H1 (cell line): ENCODE data around the gene STEAP3. TPM values are rescaled to one million over a fixed set of nuclear protein-coding genes. Genes with fewer than 3 reads are reported as not detected.

Experiments
- CTCF ChIA-PET: fragments of 300-600 bp; sonication (Branson Sonifier 250); formaldehyde crosslinking; loops from one replicate; lab custom pipeline; 2021; ENCODE audit not compliant: partially characterized antibody; lab: Charles Lee
- POLR2A ChIA-PET: fragments of 300-600 bp; sonication (Branson Sonifier 250); formaldehyde crosslinking; loops from one replicate; lab custom pipeline; 2021; ENCODE audit warnings: inconsistent platforms; ENCODE audit not compliant: partially characterized antibody; lab: Charles Lee
- DNase-seq, 2 experiments: peaks; one replicate each; pipeline versions ENCODE4 v3.0.0 to v3.0.0-alpha.2; 2010 to 2022; ENCODE audit warnings: low spot score in 2 of 2, low read depth in 1 of 2, mixed read lengths in 1 of 2
- FAIRE-seq: peaks from 2 replicates; lab custom pipeline; 2011; peaks lifted over from hg19 to GRCh38; lab: Jason Lieb, UNC
- H2AFZ ChIP-seq: 2 replicates; pipeline ENCODE4 v1.8.1; 2012; ENCODE audit warnings: low read length, inconsistent platforms
- H2AK5ac ChIP-seq: 2 replicates; pipeline ENCODE4 v1.6.1; 2013; ENCODE audit warnings: low read depth, low read length
- H2BK120ac ChIP-seq: replicated peaks from 2 replicates; pipeline ENCODE3; 2013; ENCODE audit warnings: low read depth, low read length, inconsistent platforms
- H2BK12ac ChIP-seq: 2 replicates; pipeline ENCODE4 v1.6.1; 2013; ENCODE audit warnings: low read depth, low read length
- H2BK15ac ChIP-seq: 2 replicates; pipeline ENCODE4 v1.6.1; 2013; ENCODE audit warnings: low read length
- H2BK20ac ChIP-seq: 2 replicates; pipeline ENCODE4 v1.6.1; 2013; ENCODE audit warnings: low read length
- H2BK5ac ChIP-seq: 2 replicates; pipeline ENCODE4 v1.6.1; 2013; ENCODE audit warnings: low read depth, low read length
- H3K14ac ChIP-seq: 2 replicates; pipeline ENCODE4 v1.6.1; 2013; ENCODE audit warnings: inconsistent platforms; ENCODE audit not compliant: insufficient read length
- H3K18ac ChIP-seq: 2 replicates; pipeline ENCODE4 v1.6.1; 2013; ENCODE audit warnings: low read length; ENCODE audit errors: extremely low read depth
- H3K23ac ChIP-seq: 2 replicates; pipeline ENCODE4 v1.6.1; 2013; ENCODE audit warnings: inconsistent platforms; ENCODE audit not compliant: insufficient read length
- H3K23me2 ChIP-seq: 2 replicates; pipeline ENCODE4 v1.6.1; 2013; ENCODE audit warnings: low read depth, low read length
- H3K27ac ChIP-seq: 2 replicates; pipeline ENCODE4 v1.6.1; 2011; ENCODE audit warnings: low read depth, low read length, inconsistent platforms
- H3K27me3 ChIP-seq, 4 experiments: replicated peaks in 1 of 4; 1 replicate in 1 of 4; 2 replicates in 3 of 4; pipeline versions ENCODE4 v1.6.1 to v1.8.1; 2011 to 2013; ENCODE audit warnings: low read length in 3 of 4, mild to moderate bottlenecking in 3 of 4, inconsistent platforms in 2 of 4, mixed read lengths in 2 of 4, moderate library complexity in 1 of 4; ENCODE audit not compliant: control insufficient read depth in 3 of 4, insufficient read depth in 3 of 4; ENCODE audit errors: extremely low read depth in 1 of 4
- H3K36me3 ChIP-seq, 4 experiments: 2 replicates each; pipeline versions ENCODE4 v1.6.1 to v1.8.1; 2011 to 2013; ENCODE audit warnings: mild to moderate bottlenecking in 4 of 4, low read length in 3 of 4, moderate library complexity in 2 of 4, control low read depth in 1 of 4, inconsistent platforms in 1 of 4; ENCODE audit not compliant: insufficient read depth in 4 of 4, control insufficient read depth in 2 of 4
- H3K4ac ChIP-seq: replicated peaks from 2 replicates; pipeline ENCODE3; 2013; ENCODE audit warnings: low read length, low read depth, mixed read lengths, inconsistent platforms; ENCODE audit not compliant: insufficient read length
- H3K4me1 ChIP-seq, 4 experiments: replicated peaks in 1 of 4; 1 replicate in 1 of 4; 2 replicates in 3 of 4; pipeline versions ENCODE4 v1.6.1 to v1.8.1; 2011 to 2013; ENCODE audit warnings: low read length in 3 of 4, inconsistent platforms in 2 of 4, mixed read lengths in 1 of 4; ENCODE audit not compliant: insufficient read depth in 4 of 4, control insufficient read depth in 3 of 4
- H3K4me2 ChIP-seq, 2 experiments: 2 replicates each; pipeline versions ENCODE4 v1.6.1 to v1.8.1; 2011 to 2013; ENCODE audit warnings: low read depth in 2 of 2, low read length in 2 of 2, control low read depth in 1 of 2, inconsistent platforms in 1 of 2, mild to moderate bottlenecking in 1 of 2; ENCODE audit not compliant: insufficient read depth in 1 of 2
- H3K4me3 ChIP-seq, 4 experiments: fragments of 200-600, 300-600 bp in 1 of 4; sonication (generic), shearing (Covaris generic), sonication (Bioruptor Twin) in 1 of 4; 2 replicates each; pipeline versions ENCODE4 v1.5.1 to v1.8.1; 2011 to 2016; ENCODE audit warnings: low read length in 4 of 4, low read depth in 3 of 4, control low read depth in 2 of 4, inconsistent platforms in 2 of 4, mild to moderate bottlenecking in 2 of 4, mixed read lengths in 1 of 4, moderate library complexity in 1 of 4; ENCODE audit not compliant: insufficient read depth in 2 of 4; ENCODE audit errors: extremely low read depth in 1 of 4
- H3K56ac ChIP-seq: replicated peaks from 2 replicates; pipeline ENCODE3; 2013; ENCODE audit warnings: low read depth, mild to moderate bottlenecking, mixed read lengths, low read length, inconsistent platforms; ENCODE audit not compliant: insufficient read length
- H3K79me1 ChIP-seq: 2 replicates; pipeline ENCODE4 v1.6.1; 2013; ENCODE audit warnings: low read depth, low read length, control low read depth
- H3K79me2 ChIP-seq, 2 experiments: 2 replicates each; pipeline versions ENCODE4 v1.6.1 to v1.8.1; 2012 to 2013; ENCODE audit warnings: low read length in 2 of 2, mild to moderate bottlenecking in 2 of 2, inconsistent platforms in 1 of 2; ENCODE audit not compliant: insufficient read depth in 2 of 2, control insufficient read depth in 1 of 2
- H3K9ac ChIP-seq, 4 experiments: replicated peaks in 1 of 4; 1 replicate in 1 of 4; 2 replicates in 3 of 4; pipeline versions ENCODE4 v1.6.1 to v1.8.1; 2011 to 2013; ENCODE audit warnings: low read depth in 3 of 4, low read length in 3 of 4, control low read depth in 2 of 4, mild to moderate bottlenecking in 2 of 4, moderate library complexity in 2 of 4, inconsistent platforms in 1 of 4; ENCODE audit errors: extremely low read depth in 1 of 4
- H3K9me3 ChIP-seq, 2 experiments: 2 replicates each; pipeline versions ENCODE4 v1.6.1 to v1.8.1; 2012 to 2013; ENCODE audit warnings: mild to moderate bottlenecking in 2 of 2, moderate library complexity in 2 of 2, control low read depth in 1 of 2, inconsistent platforms in 1 of 2, low read depth in 1 of 2, low read length in 1 of 2, mixed read lengths in 1 of 2; ENCODE audit not compliant: insufficient read depth in 2 of 2
- H4K20me1 ChIP-seq, 2 experiments: replicated peaks in 1 of 2; 2 replicates each; pipeline versions ENCODE3 to v1.8.1; 2011 to 2013; ENCODE audit warnings: inconsistent platforms in 2 of 2, low read length in 2 of 2, mild to moderate bottlenecking in 1 of 2; ENCODE audit not compliant: insufficient read depth in 2 of 2, control insufficient read depth in 1 of 2
- H4K5ac ChIP-seq: 2 replicates; pipeline ENCODE4 v1.6.1; 2013; ENCODE audit warnings: low read length, low read depth, mixed read lengths, inconsistent platforms; ENCODE audit not compliant: insufficient read length
- H4K8ac ChIP-seq: 2 replicates; pipeline ENCODE4 v1.8.0; 2013; ENCODE audit warnings: mild to moderate bottlenecking, moderate library complexity, low read length, inconsistent platforms; ENCODE audit not compliant: insufficient read depth; ENCODE audit errors: extremely low read depth
- H4K91ac ChIP-seq: replicated peaks from 2 replicates; pipeline ENCODE3; 2013; ENCODE audit warnings: low read length, mixed read lengths, inconsistent platforms; ENCODE audit not compliant: insufficient read length
- ASH2L ChIP-seq: fragments of 200-600, 300-600 bp; sonication (generic); IDR thresholded peaks from one replicate; pipeline ENCODE4 v1.7.1; 2017; ENCODE audit warnings: low read length
- CBX8 ChIP-seq: fragments of 300-800, 300-1000 bp; sonication (generic); IDR thresholded peaks from 2 replicates; pipeline ENCODE4 v1.7.1; 2016; ENCODE audit warnings: low read depth, low read length, borderline replicate concordance
- CHD2 ChIP-seq: IDR thresholded peaks from 2 replicates; pipeline ENCODE4 v1.6.1; 2012; ENCODE audit warnings: low read length, improper control_type of control experiment
- CTBP2 ChIP-seq: IDR thresholded peaks from 2 replicates; pipeline ENCODE4 v1.7.0; 2011; ENCODE audit warnings: borderline replicate concordance, mild to moderate bottlenecking, moderate library complexity, mixed read lengths, low read length; ENCODE audit not compliant: insufficient read depth, insufficient read length
- EP300 ChIP-seq, 2 experiments: IDR thresholded peaks; 1 replicate in 1 of 2; 2 replicates in 1 of 2; pipeline ENCODE4 v1.6.1; 2011 to 2012; ENCODE audit warnings: low read depth in 2 of 2, low read length in 2 of 2, mild to moderate bottlenecking in 2 of 2, borderline replicate concordance in 1 of 2, inconsistent platforms in 1 of 2, moderate library complexity in 1 of 2
- JUN ChIP-seq: IDR thresholded peaks from 2 replicates; pipeline ENCODE4 v1.6.1; 2011; ENCODE audit warnings: low read depth, mild to moderate bottlenecking, improper control_type of control experiment, low read length
- KDM5A ChIP-seq: fragments of 200-600 bp; IDR thresholded peaks from 2 replicates; pipeline ENCODE4 v1.7.1; 2012; ENCODE audit warnings: mild to moderate bottlenecking, low read length, inconsistent platforms, mixed read lengths
- PHF8 ChIP-seq: fragments of 200-600 bp; sonication (generic); conservative IDR thresholded peaks from 2 replicates; pipeline ENCODE4 v1.7.1; 2012; ENCODE audit warnings: low read depth, mild to moderate bottlenecking, inconsistent platforms, low read length, moderate library complexity
- RBBP5 ChIP-seq: IDR thresholded peaks from 2 replicates; pipeline ENCODE4 v1.7.1; 2012; ENCODE audit warnings: low read depth, mild to moderate bottlenecking, inconsistent platforms, low read length, moderate library complexity, borderline replicate concordance
- RXRA ChIP-seq: IDR thresholded peaks from 2 replicates; pipeline ENCODE4 v1.6.1; 2011; ENCODE audit warnings: low read depth, mild to moderate bottlenecking, low read length, moderate library complexity; ENCODE audit not compliant: insufficient read depth
- SUZ12 ChIP-seq: fragments of 200-600 bp; sonication (generic); IDR thresholded peaks from 2 replicates; pipeline ENCODE4 v1.6.1; 2012; ENCODE audit warnings: mild to moderate bottlenecking, inconsistent platforms, low read length, moderate library complexity, mixed read lengths
- TBP ChIP-seq: IDR thresholded peaks from 2 replicates; pipeline ENCODE4 v1.6.1; 2011; ENCODE audit warnings: low read depth, low read length, improper control_type of control experiment
- TCF12 ChIP-seq: IDR thresholded peaks from 2 replicates; pipeline ENCODE4 v1.6.1; 2011; ENCODE audit warnings: low read depth, mild to moderate bottlenecking, low read length
- USF2 ChIP-seq: IDR thresholded peaks from 2 replicates; pipeline ENCODE4 v1.6.1; 2011; ENCODE audit warnings: low read length, improper control_type of control experiment
- polyA plus RNA-seq, 7 experiments: library from polyadenylated mRNA; depleted of rRNA in 3 of 7; stranded (reverse) in 5 of 7; unstranded in 2 of 7; fragments of >200 nt in 5 of 7; fragments of 200-250 nt in 2 of 7; gene quantifications; 1 replicate in 5 of 7; 2 replicates in 1 of 7; 4 replicates in 1 of 7; pipeline versions ENCODE4 v1.2.1 to v1.2.3, GENCODE V29; 2011 to 2013; ENCODE audit warnings: missing spikeins in 2 of 7, mixed read lengths in 2 of 7
- total RNA-seq: library from RNA; stranded (reverse); fragmentation: NEBNext Ultra II Directional; extraction: Animal tissue kit (Norgen Biotek cat#: 25700); gene quantifications from 2 replicates; pipeline ENCODE4 v1.2.1, GENCODE V29; 2021

Gene STEAP3
- total and polyA plus RNA-seq, 2 of the 8 experiments (the other 6 are each of a cell fraction or from before 2014, with no cell fraction given), result 21.7 to 27.9 TPM

DNA sequence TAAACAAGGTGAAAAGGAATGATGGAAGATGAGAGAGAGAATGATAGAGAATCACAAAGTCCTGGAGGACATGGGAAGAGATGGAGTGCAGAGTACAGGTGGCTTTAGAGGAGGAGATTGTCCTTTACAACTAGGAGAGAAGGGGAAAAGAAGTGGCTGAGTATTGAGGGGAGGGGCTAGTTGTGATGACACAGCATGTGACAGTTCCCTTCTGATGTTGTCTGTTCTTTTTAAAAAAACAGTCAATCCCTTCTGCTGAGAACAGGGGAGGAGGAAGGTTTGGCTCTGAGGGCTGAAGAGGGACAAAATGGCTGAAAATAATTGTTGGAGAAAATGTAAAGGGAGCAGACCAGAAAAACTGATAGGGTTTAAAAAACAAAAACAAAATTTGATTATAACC is 44.0 kb downstream of the STEAP3 start:
- no peak for FAIRE-seq
- H3K4me2 ChIP-seq, result no peak overlapping the region
- no peak for TF ChIP-seq PHF8
- TF ChIP-seq CTBP2, result no peak
- no peak for TF ChIP-seq RBBP5
- TF ChIP-seq ASH2L, result no peak
- TF ChIP-seq TBP, result no peak
- TF ChIP-seq JUN, result no peak
- TF ChIP-seq CHD2, result no peak
- TF ChIP-seq CBX8, result no peak
- no peak for TF ChIP-seq EP300 (IDR thresholded peaks at IDR 0.05; ENCODE audit: borderline replicate concordance in 1 of 2, low read depth in 2 of 2, low read length in 2 of 2)
- no peak for TF ChIP-seq TCF12
- TF ChIP-seq SUZ12, result no peak
- TF ChIP-seq USF2, result no peak
- no peak for TF ChIP-seq KDM5A
- no peak for TF ChIP-seq RXRA

More for the DNA sequence above, 44.0 kb downstream of the STEAP3 start:
- no peak overlapping the region for H3K4me3 ChIP-seq
- ChIA-PET POLR2A (no interaction called here), CTCF (interaction anchor here (2.3 kb wide), 1 partner anchor 23 kb away, joined by 11 read pairs; no protein-coding TSS in a partner anchor)
- H2BK15ac ChIP-seq, result no peak overlapping the region
- no peaks in the 10 kb centered on the region for H3K79me2 ChIP-seq
- H4K91ac ChIP-seq, result no peak overlapping the region
- H4K8ac ChIP-seq, result no peak overlapping the region
- no peak overlapping the region for H2BK20ac ChIP-seq
- H3K27ac ChIP-seq, result no peak overlapping the region
- no peaks in the 10 kb centered on the region for H4K20me1 ChIP-seq
- H3K23me2 ChIP-seq, result peaks cover 5% of the 10 kb centered on the region; the same call in 1 of the 2 replicates
- no peaks in the 10 kb centered on the region for H3K4me1 ChIP-seq
- H3K4ac ChIP-seq, result no peak overlapping the region
- no peak overlapping the region for H2AFZ ChIP-seq
- no peak overlapping the region for H3K14ac ChIP-seq
- H2BK120ac ChIP-seq, result no peak overlapping the region
- no peak overlapping the region for H2AK5ac ChIP-seq
- no peak overlapping the region for H3K56ac ChIP-seq
- H3K18ac ChIP-seq, result no peak overlapping the region
- no peak overlapping the region for H3K9ac ChIP-seq
- no peak overlapping the region for H2BK5ac ChIP-seq
- no peak overlapping the region for H3K23ac ChIP-seq
- H3K27me3 ChIP-seq, result no peaks in the 10 kb centered on the region; a peak in 1 of 7 replicates
- DNase-seq, result no peak
- no peaks in the 10 kb centered on the region for H3K36me3 ChIP-seq
- no peak overlapping the region for H2BK12ac ChIP-seq
- no peaks in the 10 kb centered on the region for H3K9me3 ChIP-seq
- H4K5ac ChIP-seq, result no peak overlapping the region
- no peaks in the 10 kb centered on the region for H3K79me1 ChIP-seq
